ENCODE measurements around the gene VEGFC. TPM values are rescaled to one million over a fixed set of nuclear protein-coding genes. Genes with fewer than 3 reads are reported as not detected.

Gene VEGFC, protein sequence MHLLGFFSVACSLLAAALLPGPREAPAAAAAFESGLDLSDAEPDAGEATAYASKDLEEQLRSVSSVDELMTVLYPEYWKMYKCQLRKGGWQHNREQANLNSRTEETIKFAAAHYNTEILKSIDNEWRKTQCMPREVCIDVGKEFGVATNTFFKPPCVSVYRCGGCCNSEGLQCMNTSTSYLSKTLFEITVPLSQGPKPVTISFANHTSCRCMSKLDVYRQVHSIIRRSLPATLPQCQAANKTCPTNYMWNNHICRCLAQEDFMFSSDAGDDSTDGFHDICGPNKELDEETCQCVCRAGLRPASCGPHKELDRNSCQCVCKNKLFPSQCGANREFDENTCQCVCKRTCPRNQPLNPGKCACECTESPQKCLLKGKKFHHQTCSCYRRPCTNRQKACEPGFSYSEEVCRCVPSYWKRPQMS
- polyA plus RNA-seq (7.6 to 46.0 TPM (median 19.4 TPM) in 3 replicates), polyA minus RNA-seq (12.5 to 21.1 TPM (median 20.0 TPM) in 3 replicates)
- polyA plus RNA-seq (2011; ENCODE audit: low read depth): 4.3 TPM
- polyA plus RNA-seq (2011; cell fraction: cytosol; rRNA removed): 14.2 and 19.9 TPM in 2 replicates
- polyA plus RNA-seq (2011; cell fraction: nucleus; rRNA removed): 28.6 and 29.0 TPM in 2 replicates
- 5.1 and 33.6 TPM in 2 replicates for polyA plus RNA-seq (2012; ENCODE audit: low replicate concordance)
- polyA minus RNA-seq (2011; cell fraction: cytosol; rRNA and poly(A)+ RNA removed): 10.6 TPM
- 10.4 and 14.9 TPM in 2 replicates for polyA minus RNA-seq (2011; cell fraction: nucleus; rRNA and poly(A)+ RNA removed)

DNA sequence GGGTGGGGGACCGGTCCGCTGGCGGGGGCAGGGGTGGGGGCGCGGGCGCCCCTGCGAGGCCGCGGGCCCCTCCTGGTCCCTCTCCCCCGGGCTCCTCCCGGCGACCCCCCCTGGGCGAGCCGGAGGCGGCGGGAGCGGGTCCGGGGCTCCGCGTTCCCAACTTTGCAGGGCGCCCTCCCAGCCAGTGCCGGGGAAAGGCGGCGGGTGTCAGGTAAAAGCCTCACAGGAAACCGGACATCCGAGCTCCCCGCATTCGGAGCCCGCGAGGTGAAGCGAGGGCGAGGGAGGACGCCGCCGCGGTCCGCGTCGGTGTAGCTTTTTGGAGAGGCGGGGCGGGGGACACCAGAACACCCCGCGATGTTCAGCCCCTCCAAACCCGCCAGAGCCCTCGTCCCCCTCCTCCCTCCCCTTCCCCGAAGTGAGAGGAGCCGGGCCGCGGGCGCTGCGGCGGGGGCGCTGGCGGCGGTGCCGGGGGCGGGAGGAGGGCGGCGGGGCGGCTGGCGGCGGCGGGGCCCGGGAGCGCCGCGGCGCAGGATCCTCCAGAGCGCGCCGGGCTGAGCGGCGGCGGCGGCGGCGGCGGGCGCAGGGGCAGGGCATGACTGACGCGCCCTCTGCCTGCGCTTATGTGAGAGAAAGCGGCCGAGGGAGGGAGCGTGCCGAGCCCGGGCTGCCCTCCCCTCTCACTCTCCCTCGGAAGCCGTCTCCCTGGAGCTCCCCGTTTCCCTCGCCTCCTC, at the start of gene VEGFC:
VEGFC (minus strand) TSS at position 597 of the 734 bp plus-strand sequence. CDS start 611 bp downstream, outside the sequence.
- no peaks in the 10 kb centered on the region for H3K9me1 ChIP-seq (ENCODE audit: control insufficient read depth, extremely low read depth, insufficient read depth, low read length)
- H2AFZ ChIP-seq (ENCODE audit: control insufficient read depth, low read length): peak within 1 kb of the TSS; percentile 55
- peaks cover 45% of the 10 kb centered on the region for H3K79me2 ChIP-seq (ENCODE audit: control insufficient read depth, insufficient read depth, low read length)
- H3K27ac ChIP-seq (ENCODE audit: control insufficient read depth, insufficient read depth, low read length): peak within 1 kb of the TSS; percentile 67
- DNase-seq (ENCODE audit: low read depth, low spot score): no peak
- no peaks in the 10 kb centered on the region for H3K36me3 ChIP-seq (ENCODE audit: control insufficient read depth in 2 of 2, extremely low read depth in 1 of 2, insufficient read depth in 2 of 2, low read length in 2 of 2)
- peak within 1 kb of the TSS; percentile 77 to 83 (median 78) for H3K4me3 ChIP-seq (ENCODE audit: control insufficient read depth in 2 of 3, extremely low read depth in 1 of 3, insufficient read depth in 2 of 3, low read depth in 1 of 3, low read length in 3 of 3)
- no peaks in the 10 kb centered on the region for H3K9me3 ChIP-seq (ENCODE audit: control insufficient read depth, low read depth, low read length)
- TF ChIP-seq EZH2 (IDR thresholded peaks at IDR 0.05; ENCODE audit: low read length): no peak
- TF ChIP-seq, protein P1, sequence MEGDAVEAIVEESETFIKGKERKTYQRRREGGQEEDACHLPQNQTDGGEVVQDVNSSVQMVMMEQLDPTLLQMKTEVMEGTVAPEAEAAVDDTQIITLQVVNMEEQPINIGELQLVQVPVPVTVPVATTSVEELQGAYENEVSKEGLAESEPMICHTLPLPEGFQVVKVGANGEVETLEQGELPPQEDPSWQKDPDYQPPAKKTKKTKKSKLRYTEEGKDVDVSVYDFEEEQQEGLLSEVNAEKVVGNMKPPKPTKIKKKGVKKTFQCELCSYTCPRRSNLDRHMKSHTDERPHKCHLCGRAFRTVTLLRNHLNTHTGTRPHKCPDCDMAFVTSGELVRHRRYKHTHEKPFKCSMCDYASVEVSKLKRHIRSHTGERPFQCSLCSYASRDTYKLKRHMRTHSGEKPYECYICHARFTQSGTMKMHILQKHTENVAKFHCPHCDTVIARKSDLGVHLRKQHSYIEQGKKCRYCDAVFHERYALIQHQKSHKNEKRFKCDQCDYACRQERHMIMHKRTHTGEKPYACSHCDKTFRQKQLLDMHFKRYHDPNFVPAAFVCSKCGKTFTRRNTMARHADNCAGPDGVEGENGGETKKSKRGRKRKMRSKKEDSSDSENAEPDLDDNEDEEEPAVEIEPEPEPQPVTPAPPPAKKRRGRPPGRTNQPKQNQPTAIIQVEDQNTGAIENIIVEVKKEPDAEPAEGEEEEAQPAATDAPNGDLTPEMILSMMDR (optimal IDR thresholded peaks at IDR 0.05 in 1 of 3, IDR thresholded peaks at IDR 0.05 in 1 of 3, conservative IDR thresholded peaks at IDR 0.05 in 1 of 3; ENCODE audit: extremely low read depth in 1 of 3, insufficient read depth in 2 of 3, low read length in 3 of 3): peak in 2 of 3 experiments; percentile 28 to 45
- H4K20me1 ChIP-seq (ENCODE audit: control insufficient read depth, extremely low read depth, insufficient read depth, low read length): no peaks in the 10 kb centered on the region
- no peaks in the 10 kb centered on the region for H3K27me3 ChIP-seq (ENCODE audit: control insufficient read depth, extremely low read depth, insufficient read depth, low read length)
- peak within 1 kb of the TSS; percentile 81 for H3K9ac ChIP-seq (ENCODE audit: control insufficient read depth, extremely low read depth, insufficient read depth, low read length)
- H3K4me1 ChIP-seq (ENCODE audit: control insufficient read depth, extremely low read depth, insufficient read depth, low read length): peaks cover 32% of the 10 kb centered on the region
- dilution Hi-C loops (cut with MboI; ENCODE audit: extremely low pct_ligation_motif_present, low sequenced_read_pairs): no loop called here
- no peak for FAIRE-seq
- H3K4me2 ChIP-seq (ENCODE audit: control insufficient read depth, extremely low read depth, insufficient read depth, low read depth, low read length): peak within 1 kb of the TSS; percentile 88

DNA sequence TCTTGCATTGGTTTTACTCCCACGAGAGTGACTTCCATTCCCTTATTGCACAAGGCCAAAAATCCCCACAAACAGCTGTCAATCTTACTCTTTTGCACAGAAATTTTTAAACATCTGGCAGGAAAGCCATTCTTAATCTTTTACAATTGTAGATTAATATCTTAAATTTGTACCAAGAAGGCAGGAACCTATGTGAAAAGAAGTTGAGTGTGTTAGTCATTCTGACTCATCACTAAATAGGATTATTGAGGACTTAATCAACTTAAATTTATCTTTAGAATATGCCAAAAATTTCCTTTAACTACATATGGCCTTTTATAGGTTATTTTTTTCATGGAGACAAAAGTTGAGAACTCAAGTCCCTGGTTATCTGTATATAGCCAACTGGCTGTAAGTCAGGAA, 49.0 kb upstream of the VEGFC start:
- Histone ChIP-seq H3K4me3 (ENCODE audit: control insufficient read depth in 2 of 3, extremely low read depth in 1 of 3, insufficient read depth in 2 of 3, low read depth in 1 of 3, low read length in 3 of 3) (no peak overlapping the region), H3K27ac (ENCODE audit: control insufficient read depth, insufficient read depth, low read length) (no peak overlapping the region), H3K9me3 (ENCODE audit: control insufficient read depth, low read depth, low read length) (peaks cover 4% of the 10 kb centered on the region), H3K4me2 (ENCODE audit: control insufficient read depth, extremely low read depth, insufficient read depth, low read depth, low read length) (peak overlapping the region; percentile 6), H2AFZ (ENCODE audit: control insufficient read depth, low read length) (no peak overlapping the region), H3K9me1 (ENCODE audit: control insufficient read depth, extremely low read depth, insufficient read depth, low read length) (no peaks in the 10 kb centered on the region), H3K27me3 (ENCODE audit: control insufficient read depth, extremely low read depth, insufficient read depth, low read length) (no peaks in the 10 kb centered on the region), H3K9ac (ENCODE audit: control insufficient read depth, extremely low read depth, insufficient read depth, low read length) (no peak overlapping the region), H3K36me3 (ENCODE audit: control insufficient read depth in 2 of 2, extremely low read depth in 1 of 2, insufficient read depth in 2 of 2, low read length in 2 of 2) (peaks cover 0 to 3% of the 10 kb centered on the region in 2 experiments), H3K79me2 (ENCODE audit: control insufficient read depth, insufficient read depth, low read length) (no peaks in the 10 kb centered on the region), H4K20me1 (ENCODE audit: control insufficient read depth, extremely low read depth, insufficient read depth, low read length) (no peaks in the 10 kb centered on the region), H3K4me1 (ENCODE audit: control insufficient read depth, extremely low read depth, insufficient read depth, low read length) (peaks cover 48% of the 10 kb centered on the region)
- dilution Hi-C loops (cut with MboI; ENCODE audit: extremely low pct_ligation_motif_present, low sequenced_read_pairs): no loop called here
- peak; percentile 42 for DNase-seq (ENCODE audit: low read depth, low spot score)
- peak; percentile 77 for FAIRE-seq
- TF ChIP-seq EZH2 (IDR thresholded peaks at IDR 0.05; ENCODE audit: low read length): no peak
- TF ChIP-seq, protein P1 (optimal IDR thresholded peaks at IDR 0.05 in 1 of 3, IDR thresholded peaks at IDR 0.05 in 1 of 3, conservative IDR thresholded peaks at IDR 0.05 in 1 of 3; ENCODE audit: extremely low read depth in 1 of 3, insufficient read depth in 2 of 3, low read length in 3 of 3): no peak

All from keratinocyte (primary cell).